Right kidney (tissue), 9 donors: ENCODE data around the gene CASP1.
"Not testable (repeated sequence)": the region's sequence is repeated elsewhere in the genome, so short reads cannot be mapped to it uniquely, and the experiment has no call there.

Experiments used
- DNase-seq: peaks from one replicate; pipeline ENCODE4 v3.0.0-alpha.2; 2016
- long read RNA-seq, 8 donors: transcript quantifications; one replicate each; lab custom pipeline, GENCODE V29; 2026

CASP1 gene
- long read RNA-seq, donor 1, partial matches to known transcripts: 0 of 1 reads
- long read RNA-seq, donor 1, other reads (novel, unspliced or antisense): 0 of 1 reads
- long read RNA-seq, donor 2, partial matches to known transcripts: 0 of 1 reads
- long read RNA-seq, donor 2, other reads (novel, unspliced or antisense): 0 of 1 reads
- long read RNA-seq, donor 3: 0 reads
- long read RNA-seq, donor 4: 0 reads
- long read RNA-seq, donor 5, partial matches to known transcripts: 0 of 1 reads
- long read RNA-seq, donor 5, other reads (novel, unspliced or antisense): 0 of 1 reads
- long read RNA-seq, donor 6: 0 reads
- long read RNA-seq, donor 7: 0 reads
- long read RNA-seq, donor 8, partial matches to known transcripts: 0 of 2 reads
- long read RNA-seq, donor 8, other reads (novel, unspliced or antisense): 0 of 2 reads

GRCh38 chr11:105034813-105035620, at the start of gene CASP1:
Gene CASP1, minus strand, starts transcription at chr11:105035144. Its CDS starts 31 bp downstream, at chr11:105035113.
- no peak for DNase-seq

DNA sequence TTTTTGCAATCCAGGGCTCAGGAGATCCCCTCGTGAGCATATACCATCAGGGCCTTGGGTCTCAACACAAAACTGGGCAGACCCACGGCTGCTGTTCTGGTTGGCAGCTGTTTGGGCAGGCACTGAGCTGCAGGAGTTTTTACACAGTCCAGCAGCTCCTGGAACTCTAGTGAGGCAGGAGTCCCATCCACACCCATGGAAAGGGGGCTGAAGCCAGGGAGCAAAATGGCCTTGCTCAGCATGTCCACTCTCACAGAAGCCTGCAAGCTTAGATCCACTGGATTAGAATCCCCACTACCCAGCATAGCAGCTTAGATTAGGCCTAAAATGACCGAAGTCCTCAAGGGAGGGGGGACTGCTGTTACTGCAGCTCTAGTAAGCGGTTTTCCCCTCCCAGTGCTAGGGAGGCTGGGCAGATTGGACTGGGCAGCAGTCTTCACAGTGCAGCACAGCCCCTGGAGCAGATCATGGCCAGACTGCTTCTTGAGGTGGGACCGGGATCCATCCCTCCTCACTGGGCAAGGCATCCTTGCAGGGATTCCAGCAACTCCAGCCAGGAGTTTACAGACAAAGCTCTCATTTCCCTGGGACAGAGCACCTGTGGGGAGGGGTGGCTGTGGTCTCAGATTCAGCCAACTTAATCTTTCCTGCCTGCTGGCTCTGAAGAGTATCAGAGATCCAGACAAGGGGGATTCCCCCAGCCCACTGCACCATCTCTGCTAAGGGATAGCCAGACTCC, 46.6 kb upstream of the CASP1 start:
- no peak for DNase-seq

GRCh38 chr11:105080171-105080906, 45.4 kb upstream of the CASP1 start:
- not testable (repeated sequence) for DNase-seq

DNA sequence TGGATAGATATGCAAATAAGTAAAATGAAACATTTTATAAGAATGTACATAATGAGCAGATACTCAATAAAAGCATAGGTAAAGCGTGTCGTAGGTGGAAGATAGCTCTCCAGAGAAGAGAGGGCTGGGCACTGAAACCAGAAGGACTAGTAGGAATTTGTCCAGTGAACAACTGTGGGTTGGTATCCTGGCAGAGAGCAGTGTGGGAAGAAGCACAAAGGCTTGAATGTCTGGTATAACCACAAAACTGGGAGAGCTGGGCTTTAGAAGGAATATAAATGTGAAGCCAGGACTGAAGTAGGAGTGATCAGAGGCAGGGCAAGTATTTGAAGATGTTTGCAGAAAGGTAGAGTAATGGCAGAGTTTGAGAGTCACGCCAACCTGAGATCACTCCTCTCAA, 43.3 kb upstream of the CASP1 start:
- no peak for DNase-seq

GRCh38 chr11:105077141-105077790, 42.3 kb upstream of the CASP1 start:
- DNase-seq: not testable (repeated sequence)

GRCh38 chr11:105074166-105074530, 39.2 kb upstream of the CASP1 start:
- DNase-seq: no peak

DNA sequence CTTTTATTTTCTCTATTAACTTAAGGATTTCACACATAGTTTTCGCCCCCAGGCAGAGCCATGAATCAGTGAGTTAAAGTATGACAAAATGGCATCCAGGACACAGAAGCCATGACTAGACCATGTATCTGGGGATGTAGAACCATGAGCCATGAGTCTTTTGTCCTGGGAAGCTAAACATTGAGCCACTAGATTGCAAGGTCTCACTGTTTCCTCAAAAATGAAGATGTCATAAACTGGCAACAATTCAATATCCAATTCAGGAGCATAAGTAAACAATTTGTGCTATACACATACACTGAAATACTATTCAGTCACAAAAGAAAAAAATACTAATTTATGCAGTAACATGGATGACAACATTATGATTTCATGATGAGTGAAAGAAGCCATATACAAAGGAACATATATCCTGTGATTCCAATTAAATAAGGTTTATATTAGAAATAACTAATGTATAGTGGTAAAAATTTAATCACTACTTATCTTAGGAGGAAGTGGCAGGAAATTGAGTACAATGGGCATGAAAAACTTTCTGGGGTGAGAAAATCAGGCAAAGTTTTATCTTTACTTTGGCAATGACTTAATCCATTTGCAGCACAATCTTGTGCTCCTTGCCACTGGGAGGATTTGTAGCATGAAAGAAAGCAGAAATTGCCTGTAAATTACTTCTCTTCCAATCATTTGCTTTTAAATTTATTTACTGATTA, 38.7 kb upstream of the CASP1 start:
- no peak for DNase-seq

- DNase-seq: not testable (repeated sequence)
Observed at GRCh38 chr11:105072080-105072479, 37.1 kb upstream of the CASP1 start.

- no peak for DNase-seq
Observed at GRCh38 chr11:105071089-105071732, 36.3 kb upstream of the CASP1 start.

DNA sequence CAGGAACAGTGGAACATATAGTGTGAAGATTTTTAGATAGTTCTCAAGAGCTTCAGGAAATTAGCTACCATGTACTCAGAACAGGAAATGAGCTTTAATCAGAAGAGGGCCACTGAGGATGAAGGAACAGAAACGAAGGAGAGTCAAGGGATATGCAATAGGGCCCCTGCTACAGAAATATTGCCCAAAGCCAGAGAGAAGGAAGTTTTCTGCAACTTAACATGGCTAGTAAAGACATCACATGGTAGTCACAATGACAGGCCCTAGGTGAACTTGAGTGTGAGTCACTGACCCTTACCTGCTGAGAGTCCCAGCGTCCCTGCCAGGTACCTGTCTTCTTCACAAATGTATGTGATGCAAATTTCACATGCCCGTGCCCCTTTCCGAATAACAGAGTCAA, 35.4 kb upstream of the CASP1 start:
- DNase-seq: no peak

GRCh38 chr11:105069749-105070148, 34.8 kb upstream of the CASP1 start:
- DNase-seq: not testable (repeated sequence)

GRCh38 chr11:105063245-105063941, 28.4 kb upstream of the CASP1 start:
- DNase-seq: not testable (repeated sequence)

DNA sequence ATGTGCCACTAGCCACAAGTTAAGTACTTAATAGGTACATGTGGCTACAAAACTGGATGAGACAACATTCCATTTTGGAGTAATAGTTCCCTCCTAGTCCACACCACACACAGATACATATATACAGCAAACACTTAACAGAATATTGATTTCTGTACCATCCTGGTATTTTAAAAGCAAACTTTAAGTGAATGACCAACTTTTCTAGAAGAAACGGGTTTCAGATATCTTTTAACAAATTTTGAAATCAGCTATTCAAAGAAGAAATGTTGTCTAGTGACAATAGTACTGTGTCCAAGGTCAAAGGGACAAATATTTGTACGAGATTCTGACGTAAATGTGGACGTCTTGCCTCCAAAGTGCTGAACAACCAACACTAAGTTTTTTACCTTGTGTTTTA, 22.5 kb upstream of the CASP1 start:
- no peak for DNase-seq

DNA sequence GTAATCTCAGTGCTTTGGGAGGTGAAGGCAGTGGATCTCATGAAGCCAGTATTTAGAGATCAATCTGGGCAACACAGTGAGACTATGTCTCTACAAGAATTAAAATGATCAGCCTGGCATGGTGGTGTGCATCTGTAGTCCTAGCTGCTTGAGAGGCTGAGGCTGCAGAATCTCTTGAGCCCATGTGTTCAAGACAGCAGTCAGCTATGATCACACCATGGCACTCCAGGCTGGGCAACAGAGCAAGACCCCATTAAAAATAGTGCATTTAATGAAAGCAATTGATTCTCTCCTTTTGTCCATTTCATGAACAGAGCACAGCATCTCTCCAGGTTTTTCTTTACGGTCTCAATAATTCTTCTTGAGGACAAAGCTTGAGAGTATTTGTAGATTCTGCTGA, 21.5 kb upstream of the CASP1 start:
- DNase-seq: no peak

DNA sequence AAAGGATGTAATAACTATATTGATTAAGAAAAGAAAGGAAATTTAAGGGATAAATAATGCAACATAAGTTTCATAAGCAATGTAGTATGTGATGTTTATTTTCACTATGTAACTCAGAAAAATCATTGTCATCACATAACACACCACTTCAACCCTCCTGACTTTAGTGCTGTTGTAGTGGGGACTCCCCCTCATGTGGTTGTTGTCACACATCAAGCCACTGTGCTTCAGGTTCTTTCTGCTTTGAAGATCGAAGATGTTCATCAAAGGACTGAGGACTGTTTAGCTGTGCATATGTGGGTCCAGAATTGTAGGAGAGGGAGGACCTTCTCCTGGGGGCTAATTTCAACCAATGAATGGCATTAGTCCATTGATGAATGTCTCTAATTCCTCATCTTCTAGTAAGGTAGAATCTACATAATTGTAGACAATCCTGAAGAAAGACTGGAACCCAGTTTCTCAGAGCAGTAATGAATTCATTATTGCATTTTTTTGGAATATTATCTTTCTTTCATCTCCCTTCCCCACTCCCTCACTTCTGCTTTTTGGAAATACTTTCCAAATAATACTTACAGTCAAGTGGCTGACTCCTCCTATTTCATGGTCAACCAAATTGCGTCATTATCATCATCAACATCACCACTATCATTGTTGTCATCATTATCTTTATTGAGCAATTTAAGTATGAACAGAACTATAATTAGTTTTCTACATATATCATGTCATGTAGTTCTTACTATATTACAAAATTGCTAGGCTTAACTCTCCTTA, 20.0 kb upstream of the CASP1 start:
- DNase-seq: no peak

- DNase-seq: no peak
Observed at GRCh38 chr11:105052487-105052886, 17.5 kb upstream of the CASP1 start.

- no peak for DNase-seq
Observed at GRCh38 chr11:105051559-105051958, 16.6 kb upstream of the CASP1 start.

- DNase-seq: no peak
Observed at GRCh38 chr11:105049481-105049880, 14.5 kb upstream of the CASP1 start.
